NT2/D1 (cell line): Measurements from ENCODE around the gene STX11.

Experiments used
- SUZ12 ChIP-seq: IDR thresholded peaks from 2 replicates; pipeline ENCODE4 v1.6.1; 2011; ENCODE audit not compliant: insufficient read length, insufficient read depth; ENCODE audit errors: extremely low read depth
- YY1 ChIP-seq: IDR thresholded peaks from 2 replicates; pipeline ENCODE4 v1.6.1; 2011; ENCODE audit not compliant: insufficient read length, insufficient read depth
- ZNF274 ChIP-seq: IDR thresholded peaks from 2 replicates; pipeline ENCODE4 v1.6.1; 2011; ENCODE audit warnings: mild to moderate bottlenecking, low read depth, low read length

- no peak for TF ChIP-seq YY1
- no peak for TF ChIP-seq ZNF274
- no peak for TF ChIP-seq SUZ12
These were observed 64.5 kb downstream of the STX11 start for GRCh38 chr6:144214622-144215401.
